Activated naive CD8-positive, alpha-beta T cell treated with anti-CD3 and anti-CD28 coated beads for 36 hours (primary cell): ENCODE results near the gene STX2. TPM values are rescaled to one million over a fixed set of nuclear protein-coding genes. Genes with fewer than 3 reads are reported as not detected.
"Not testable (repeated sequence)": the region's sequence is repeated elsewhere in the genome, so short reads cannot be mapped to it uniquely, and the experiment has no call there.

Experiments
- DNase-seq: peaks from one replicate; pipeline ENCODE4 v3.0.0; 2021
- H3K27ac Mint-ChIP-seq: one replicate; pipeline ENCODE4 v1.8.0; 2022; ENCODE audit warnings: mild to moderate bottlenecking, moderate library complexity, mixed read lengths
- H3K27me3 Mint-ChIP-seq: one replicate; pipeline ENCODE4 v1.8.0; 2022; ENCODE audit warnings: mild to moderate bottlenecking, mixed read lengths
- H3K36me3 Mint-ChIP-seq: one replicate; pipeline ENCODE4 v1.8.0; 2021; ENCODE audit warnings: mild to moderate bottlenecking, mixed read lengths
- H3K4me1 Mint-ChIP-seq: one replicate; pipeline ENCODE4 v1.8.0; 2021; ENCODE audit warnings: mixed read lengths
- H3K4me3 Mint-ChIP-seq: one replicate; pipeline ENCODE4 v1.8.0; 2022; ENCODE audit warnings: mild to moderate bottlenecking, moderate library complexity, mixed read lengths
- H3K9me3 Mint-ChIP-seq: one replicate; pipeline ENCODE4 v1.8.0; 2022; ENCODE audit warnings: mixed read lengths
- total RNA-seq, 2 experiments: library from RNA; stranded (reverse); gene quantifications; one replicate each; pipeline ENCODE4 v1.2.3, GENCODE V29; 2021

Gene STX2
- total RNA-seq, 2 experiments from 2014 or later, result 13.8 to 14.0 TPM

DNA sequence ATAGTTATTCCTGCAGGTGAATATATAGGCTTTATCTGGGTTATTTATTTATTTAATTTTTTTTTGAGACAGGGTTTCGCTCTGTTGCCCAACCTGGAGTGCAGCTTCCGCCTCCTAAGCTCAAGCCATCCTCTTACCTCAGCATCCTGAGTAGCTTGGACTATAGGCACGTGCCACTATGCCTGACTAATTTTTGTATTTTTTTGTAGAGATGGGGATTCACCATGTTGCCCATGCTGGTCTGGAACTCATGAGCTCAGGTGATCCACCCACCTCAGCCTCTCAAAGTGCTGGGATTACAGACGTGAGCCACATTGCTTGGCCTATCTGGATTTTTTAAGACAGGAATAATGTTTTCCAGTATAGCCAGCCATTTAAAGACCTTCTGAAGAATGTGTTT, 34.8 kb upstream of the STX2 start:
- H3K4me3 Mint-ChIP-seq, result peak overlapping the region; percentile 98
- H3K4me1 Mint-ChIP-seq, result peaks cover 54% of the 10 kb centered on the region

GRCh38 chr12:130873106-130873795, 34.2 kb upstream of the STX2 start:
- H3K27ac Mint-ChIP-seq, result peak overlapping the region; percentile 99
- DNase-seq, result no peak
- peaks cover under 1% of the 10 kb centered on the region for H3K9me3 Mint-ChIP-seq
- peak overlapping the region; percentile 98 for H3K4me3 Mint-ChIP-seq
- peaks cover 5% of the 10 kb centered on the region for H3K27me3 Mint-ChIP-seq
- peaks cover 58% of the 10 kb centered on the region for H3K4me1 Mint-ChIP-seq
- peaks cover 66% of the 10 kb centered on the region for H3K36me3 Mint-ChIP-seq

More for the DNA sequence above, 34.8 kb upstream of the STX2 start:
- Mint-ChIP-seq H3K9me3 (no peaks in the 10 kb centered on the region), H3K36me3 (peaks cover 63% of the 10 kb centered on the region), H3K27ac (peak overlapping the region; percentile 99), H3K27me3 (peaks cover 5% of the 10 kb centered on the region)
- no peak for DNase-seq

- DNase-seq, result peak; percentile 61
- H3K27me3 Mint-ChIP-seq, result peaks cover 5% of the 10 kb centered on the region
- H3K36me3 Mint-ChIP-seq, result peaks cover 65% of the 10 kb centered on the region
- peak overlapping the region; percentile 98 for H3K4me3 Mint-ChIP-seq
- peak overlapping the region; percentile 99 for H3K27ac Mint-ChIP-seq
- peaks cover 58% of the 10 kb centered on the region for H3K4me1 Mint-ChIP-seq
- peaks cover 3% of the 10 kb centered on the region for H3K9me3 Mint-ChIP-seq
These were observed 33.4 kb upstream of the STX2 start for GRCh38 chr12:130872179-130873096.

DNA sequence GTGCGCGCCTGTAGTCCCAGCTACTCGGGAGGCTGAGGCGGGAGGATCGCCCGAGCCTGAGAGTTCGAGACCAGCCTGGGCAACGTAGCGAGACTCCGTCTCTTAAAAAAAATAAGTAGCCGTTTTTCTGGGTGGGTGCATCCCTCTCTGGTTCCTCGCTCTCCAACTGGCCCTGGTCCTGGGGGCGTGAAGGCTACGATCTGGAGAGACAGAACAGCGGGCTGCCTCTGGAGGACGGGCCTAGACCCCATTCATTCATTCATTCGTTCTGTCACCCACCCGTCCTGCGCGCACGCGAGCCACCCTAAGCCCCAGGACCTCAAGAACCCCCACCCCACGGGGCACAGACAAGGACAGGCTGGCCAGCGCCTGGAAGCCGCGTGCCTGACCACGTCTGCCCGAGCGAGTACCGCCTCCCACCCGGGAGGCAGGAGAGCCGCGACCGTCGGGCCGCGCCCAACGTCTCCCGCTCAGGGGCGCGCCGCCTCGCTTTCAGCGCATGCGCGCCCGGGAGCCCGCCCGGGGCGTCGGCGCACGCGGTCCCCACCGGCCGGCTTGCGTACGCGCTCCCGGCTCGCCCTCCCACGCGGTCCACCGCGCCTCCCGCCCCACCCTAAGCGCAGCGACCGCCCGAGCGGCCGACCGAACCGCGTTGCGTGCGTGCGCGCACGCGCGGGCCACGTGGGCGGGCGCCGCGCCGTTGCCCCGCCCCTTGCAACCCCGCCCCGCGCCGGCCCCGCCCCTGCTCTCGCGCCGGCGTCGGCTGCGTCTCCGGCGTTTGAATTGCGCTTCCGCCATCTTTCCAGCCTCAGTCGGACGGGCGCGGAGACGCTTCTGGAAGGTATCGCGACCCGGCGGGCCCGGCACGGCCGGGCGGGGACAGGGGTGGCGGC, 32.5 kb upstream of the STX2 start, which contains the start of gene RAN:
RAN (plus strand) TSS at position 781 of the 893 bp plus-strand sequence. CDS start 528 bp downstream, outside the sequence.
- Mint-ChIP-seq H3K4me1 (peaks cover 52% of the 10 kb centered on the region), H3K27me3 (peaks cover 5% of the 10 kb centered on the region), H3K27ac (peak within 1 kb of the TSS; percentile 99), H3K36me3 (peaks cover 57% of the 10 kb centered on the region), H3K9me3 (peaks cover 4% of the 10 kb centered on the region), H3K4me3 (peak within 1 kb of the TSS; percentile 98)
- DNase-seq, result peak; percentile 95

GRCh38 chr12:130870442-130871285, 31.6 kb upstream of the STX2 start:
- Mint-ChIP-seq H3K9me3 (peaks cover 4% of the 10 kb centered on the region), H3K27me3 (peaks cover 5% of the 10 kb centered on the region), H3K27ac (peak overlapping the region; percentile 99), H3K36me3 (peaks cover 49% of the 10 kb centered on the region), H3K4me3 (peak overlapping the region; percentile 90), H3K4me1 (peaks cover 44% of the 10 kb centered on the region)
- DNase-seq, result peak; percentile 76

- Mint-ChIP-seq H3K36me3 (peaks cover 27% of the 10 kb centered on the region), H3K4me1 (peaks cover 24% of the 10 kb centered on the region), H3K27ac (peak overlapping the region; percentile 66), H3K9me3 (peaks cover 4% of the 10 kb centered on the region), H3K27me3 (peaks cover 5% of the 10 kb centered on the region), H3K4me3 (no peak overlapping the region)
- no peak for DNase-seq
These were observed 29.4 kb upstream of the STX2 start for GRCh38 chr12:130868412-130868811.

- DNase-seq, result no peak
- H3K27ac Mint-ChIP-seq, result no peak overlapping the region
- peaks cover 8% of the 10 kb centered on the region for H3K9me3 Mint-ChIP-seq
- H3K36me3 Mint-ChIP-seq, result peaks cover 3% of the 10 kb centered on the region
- H3K4me3 Mint-ChIP-seq, result no peak overlapping the region
- H3K27me3 Mint-ChIP-seq, result no peaks in the 10 kb centered on the region
- H3K4me1 Mint-ChIP-seq, result peaks cover 4% of the 10 kb centered on the region
These were observed 24.2 kb upstream of the STX2 start for GRCh38 chr12:130863298-130863697.

DNA sequence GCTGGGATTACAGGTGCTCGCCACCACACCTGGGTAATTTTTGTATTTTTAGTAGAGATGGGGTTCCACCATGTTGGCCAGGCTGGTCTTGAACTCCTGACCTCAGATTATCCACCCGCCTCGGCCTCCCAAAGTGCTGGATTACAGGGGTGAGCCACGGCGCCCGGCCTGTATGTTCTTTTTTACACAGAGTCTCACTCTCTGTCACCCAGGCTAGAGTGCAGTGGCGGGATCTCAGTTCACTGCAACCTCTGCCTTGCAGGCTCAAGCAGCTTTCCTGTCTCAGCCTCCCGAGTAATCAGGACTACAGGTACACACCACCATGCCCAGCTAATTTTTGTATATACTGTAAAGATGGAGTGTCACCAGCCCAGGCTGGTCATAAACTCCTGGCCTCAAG, 23.7 kb upstream of the STX2 start:
- H3K4me1 Mint-ChIP-seq, H3K9me3 Mint-ChIP-seq, H3K36me3 Mint-ChIP-seq, DNase-seq, H3K27ac Mint-ChIP-seq, H3K27me3 Mint-ChIP-seq, H3K4me3 Mint-ChIP-seq: not testable (repeated sequence)

GRCh38 chr12:130862161-130862560, 23.1 kb upstream of the STX2 start:
- no peak for DNase-seq
- Mint-ChIP-seq H3K36me3 (peaks cover 3% of the 10 kb centered on the region), H3K27me3 (no peaks in the 10 kb centered on the region), H3K4me1 (no peaks in the 10 kb centered on the region), H3K9me3 (peaks cover 10% of the 10 kb centered on the region), H3K4me3 (no peak overlapping the region), H3K27ac (no peak overlapping the region)

GRCh38 chr12:130860311-130860710, 21.3 kb upstream of the STX2 start:
- H3K4me1 Mint-ChIP-seq, result no peaks in the 10 kb centered on the region

GRCh38 chr12:130859161-130859560, 20.1 kb upstream of the STX2 start:
- Mint-ChIP-seq H3K4me3 (no peak overlapping the region), H3K27me3 (no peaks in the 10 kb centered on the region), H3K4me1 (no peaks in the 10 kb centered on the region), H3K27ac (no peak overlapping the region), H3K36me3 (peaks cover 7% of the 10 kb centered on the region), H3K9me3 (peaks cover 13% of the 10 kb centered on the region)
- DNase-seq, result no peak

More at GRCh38 chr12:130860311-130860710, 21.3 kb upstream of the STX2 start:
- peaks cover 7% of the 10 kb centered on the region for H3K36me3 Mint-ChIP-seq
- DNase-seq, result no peak
- H3K4me3 Mint-ChIP-seq, result no peak overlapping the region
- peaks cover 13% of the 10 kb centered on the region for H3K9me3 Mint-ChIP-seq
- no peaks in the 10 kb centered on the region for H3K27me3 Mint-ChIP-seq
- H3K27ac Mint-ChIP-seq, result no peak overlapping the region

DNA sequence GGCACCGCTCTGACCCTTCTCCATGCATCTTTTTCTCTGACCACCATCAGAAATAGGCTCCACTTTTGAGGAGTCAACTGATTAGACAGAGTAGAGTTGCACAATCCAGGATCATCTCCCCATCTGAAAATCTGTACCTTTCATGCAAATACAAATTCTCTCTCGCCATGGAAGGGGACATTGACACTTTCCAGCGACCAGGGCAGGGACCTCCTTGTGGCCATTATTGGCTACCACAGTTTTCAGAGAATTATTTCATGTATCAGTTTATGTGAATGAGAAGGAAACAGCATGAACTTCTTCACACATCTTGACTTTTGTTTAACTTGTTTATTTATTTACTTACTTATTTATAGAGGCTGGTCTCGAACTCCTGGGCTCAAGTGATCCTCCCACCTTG, 19.0 kb upstream of the STX2 start:
- H3K27ac Mint-ChIP-seq, result no peak overlapping the region
- no peak for DNase-seq
- peaks cover 13% of the 10 kb centered on the region for H3K9me3 Mint-ChIP-seq
- H3K36me3 Mint-ChIP-seq, result peaks cover 7% of the 10 kb centered on the region
- H3K4me1 Mint-ChIP-seq, result no peaks in the 10 kb centered on the region
- H3K27me3 Mint-ChIP-seq, result no peaks in the 10 kb centered on the region
- no peak overlapping the region for H3K4me3 Mint-ChIP-seq

DNA sequence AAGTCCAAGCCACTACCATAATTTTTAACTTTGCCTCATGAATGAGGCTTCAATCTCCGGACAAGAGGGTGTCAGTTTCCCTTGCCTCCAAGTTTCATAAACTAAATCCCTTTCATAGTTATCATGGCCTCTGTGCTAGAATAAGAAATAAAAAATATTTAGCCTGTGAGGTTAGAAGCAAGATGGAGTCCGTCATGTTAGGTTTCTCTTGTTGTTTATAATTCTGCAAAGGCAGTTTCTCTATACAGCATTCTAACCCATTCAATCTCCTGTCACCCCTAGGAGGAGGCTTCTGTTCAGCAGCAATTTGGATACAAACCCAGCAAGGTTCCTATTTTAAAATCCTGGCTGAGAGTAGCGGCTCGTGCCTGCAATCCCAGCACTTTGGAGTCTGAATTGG, 17.0 kb upstream of the STX2 start:
- H3K27me3 Mint-ChIP-seq, result no peaks in the 10 kb centered on the region
- peaks cover 9% of the 10 kb centered on the region for H3K9me3 Mint-ChIP-seq
- H3K36me3 Mint-ChIP-seq, result peaks cover 7% of the 10 kb centered on the region
- no peak overlapping the region for H3K4me3 Mint-ChIP-seq
- DNase-seq, result no peak
- no peaks in the 10 kb centered on the region for H3K4me1 Mint-ChIP-seq
- H3K27ac Mint-ChIP-seq, result no peak overlapping the region
